PC-3 (cell line): ENCODE results near the gene HEATR3. TPM values are rescaled to one million over a fixed set of nuclear protein-coding genes. Genes with fewer than 3 reads are reported as not detected.

ENCODE experiments used
- ATAC-seq: fragments of 200-7000 bp; cut with Tn5 transposase; 2 replicates; pipeline ENCODE4 v1.9.1; 2020; ENCODE audit warnings: mild to moderate bottlenecking, moderate library complexity
- BruUV-seq: library from RNA; stranded (reverse); fragments of 400-500 nt; replicated peaks from 2 replicates; lab custom pipeline; 2021; lab: Mats Ljungman, UMichigan
- CTCF ChIA-PET: fragments of 300-600 bp; sonication (Branson Sonifier 250); formaldehyde crosslinking; loops from one replicate; lab custom pipeline; 2022; ENCODE audit warnings: antibody characterized with exemption; lab: Charles Lee
- POLR2A ChIA-PET: fragments of 300-600 bp; sonication (Branson Sonifier 250); formaldehyde crosslinking; loops from one replicate; lab custom pipeline; 2022; ENCODE audit warnings: antibody characterized with exemption; ENCODE audit not compliant: unreplicated experiment; lab: Charles Lee
- DNase-seq: peaks from one replicate; pipeline ENCODE4 v3.0.0-alpha.2; 2015
- H2AFZ ChIP-seq: fragments of 300-600 bp; sonication (generic); 2 replicates; pipeline ENCODE4 v1.6.0; 2016; ENCODE audit warnings: antibody characterized with exemption, low read length
- H3F3A ChIP-seq: fragments of 300-600 bp; sonication (generic); one replicate; pipeline ENCODE4 v1.6.0; 2017; ENCODE audit warnings: antibody characterized with exemption, low read length, control low read depth, mild to moderate bottlenecking; ENCODE audit not compliant: unreplicated experiment
- H3K27ac ChIP-seq: fragments of 300-600 bp; sonication (generic); 2 replicates; pipeline ENCODE4 v1.5.1; 2016; ENCODE audit warnings: mild to moderate bottlenecking, low read length
- H3K27me3 ChIP-seq: fragments of 300-600 bp; sonication (generic); 2 replicates; pipeline ENCODE4 v1.6.1; 2016; ENCODE audit warnings: low read length, mixed read lengths
- H3K36me3 ChIP-seq: fragments of 300-600 bp; sonication (generic); 2 replicates; pipeline ENCODE4 v1.6.1; 2016; ENCODE audit warnings: low read depth, mixed run types, low read length, mixed read lengths
- H3K4me1 ChIP-seq: fragments of 300-600 bp; sonication (generic); 2 replicates; pipeline ENCODE4 v1.5.1; 2016; ENCODE audit warnings: low read length; ENCODE audit not compliant: insufficient read depth
- H3K4me2 ChIP-seq: fragments of 300-600 bp; sonication (generic); 2 replicates; pipeline ENCODE4 v1.6.0; 2016; ENCODE audit warnings: low read length
- H3K4me3 ChIP-seq: fragments of 300-600 bp; sonication (generic); 2 replicates; pipeline ENCODE4 v1.5.1; 2016; ENCODE audit warnings: mild to moderate bottlenecking, low read length, mixed read lengths
- H3K79me2 ChIP-seq: fragments of 300-600 bp; sonication (generic); 2 replicates; pipeline ENCODE4 v1.6.1; 2017; ENCODE audit warnings: low read length, mixed read lengths
- H3K9ac ChIP-seq: fragments of 300-600 bp; sonication (generic); 2 replicates; pipeline ENCODE4 v1.6.0; 2016; ENCODE audit warnings: mild to moderate bottlenecking, low read length
- H3K9me2 ChIP-seq: fragments of 300-600 bp; sonication (generic); replicated peaks from 2 replicates; pipeline ENCODE4 v1.6.1; 2016; ENCODE audit warnings: mixed run types, low read length, mixed read lengths
- H3K9me3 ChIP-seq: fragments of 300-600 bp; sonication (generic); 2 replicates; pipeline ENCODE4 v1.6.1; 2016; ENCODE audit warnings: low read length, mixed read lengths
- H4K20me1 ChIP-seq: fragments of 300-600 bp; sonication (generic); 2 replicates; pipeline ENCODE4 v1.6.1; 2016; ENCODE audit warnings: low read length, mixed read lengths
- CTCF ChIP-seq: fragments of 300-600 bp; sonication (generic); conservative IDR thresholded peaks from 2 replicates; pipeline ENCODE4 v1.5.1; 2017; ENCODE audit warnings: antibody characterized with exemption, low read depth, mild to moderate bottlenecking, low read length
- EZH2 ChIP-seq: fragments of 300-600 bp; sonication (generic); IDR thresholded peaks from one replicate; pipeline ENCODE4 v1.6.1; 2017; ENCODE audit warnings: antibody characterized with exemption, mild to moderate bottlenecking, low read length; ENCODE audit not compliant: unreplicated experiment
- EZH2phosphoT487 ChIP-seq: fragments of 300-600 bp; sonication (generic); IDR thresholded peaks from 2 replicates; pipeline ENCODE4 v1.6.1; 2018; ENCODE audit warnings: mild to moderate bottlenecking, antibody characterized with exemption, low read length, borderline replicate concordance
- intact Hi-C: fragments of 100-400 bp; cut with micrococcal nuclease; formaldehyde crosslinking; loops from 2 replicates; pipeline ENCODE4 v1.9.0; 2023
- total RNA-seq: library from RNA; depleted of rRNA; stranded (reverse); fragments of >200 nt; gene quantifications from 2 replicates; pipeline ENCODE4 v1.2.3, GENCODE V29; 2014

Gene HEATR3
- total RNA-seq, 1 experiment from 2014 or later = 18.7 TPM

GRCh38 chr16:50061326-50061725, 4.4 kb upstream of the HEATR3 start:
- intact Hi-C loops = loop anchor here (10.0 kb wide), 1 partner anchor 93 kb away; the partner anchor contains the start of gene TENT4B
- no peaks in the 10 kb centered on the region for H3F3A ChIP-seq
- no peaks in the 10 kb centered on the region for H3K9me2 ChIP-seq
- ATAC-seq (no peak), DNase-seq (no peak)
- no peak overlapping the region for H3K9ac ChIP-seq
- H3K9me3 ChIP-seq = no peaks in the 10 kb centered on the region
- H3K79me2 ChIP-seq = peaks cover under 1% of the 10 kb centered on the region
- TF ChIP-seq CTCF = no peak
- no peak for TF ChIP-seq EZH2phosphoT487
- TF ChIP-seq EZH2 = no peak
- no peaks in the 10 kb centered on the region for H4K20me1 ChIP-seq
- no peaks in the 10 kb centered on the region for H3K4me1 ChIP-seq
- CTCF ChIA-PET = interaction anchor here (0.6 to 0.7 kb wide), 2 partner anchors 36 to 149 kb away, joined by 3 to 4 read pairs; partner anchors contain the start of gene CNEP1R1
- POLR2A ChIA-PET = no interaction called here
- no peak overlapping the region for H3K27ac ChIP-seq
- H3K4me2 ChIP-seq = no peak overlapping the region
- no peaks in the 10 kb centered on the region for H3K27me3 ChIP-seq
- H3K36me3 ChIP-seq = no peaks in the 10 kb centered on the region
- H2AFZ ChIP-seq = no peak overlapping the region
- no TSS peak for BruUV-seq
- H3K4me3 ChIP-seq = no peak overlapping the region

DNA sequence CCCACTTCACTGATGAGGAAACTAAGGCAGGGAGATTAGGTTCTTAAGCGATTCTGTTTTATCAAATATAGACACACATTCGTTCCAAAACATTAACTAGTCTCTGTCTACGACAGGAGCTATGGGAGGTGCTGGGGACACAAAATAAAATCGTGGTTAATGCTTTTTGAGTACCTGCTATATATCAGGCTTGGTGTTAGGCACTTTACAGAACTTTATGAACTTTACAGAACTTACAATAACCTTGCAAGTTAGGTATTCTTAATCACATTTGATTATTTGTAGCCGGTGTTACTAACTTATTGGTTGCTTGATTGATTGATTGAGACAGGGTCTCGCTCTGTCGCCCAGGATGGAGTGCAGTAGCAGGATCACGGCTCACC, 538 bp upstream of the HEATR3 start:
- Histone ChIP-seq H3K4me1 (peaks cover 9% of the 10 kb centered on the region), H2AFZ (peak overlapping the region; percentile 81), H3K27me3 (no peaks in the 10 kb centered on the region), H4K20me1 (peaks cover 15% of the 10 kb centered on the region; the same call in 1 of the 2 replicates), H3K27ac (no peak overlapping the region), H3F3A (no peaks in the 10 kb centered on the region), H3K4me3 (peak overlapping the region; percentile 48; the same call in 1 of the 2 replicates), H3K9me2 (no peaks in the 10 kb centered on the region), H3K9me3 (no peaks in the 10 kb centered on the region), H3K36me3 (no peaks in the 10 kb centered on the region; the same call in 1 of the 2 replicates), H3K9ac (no peak overlapping the region), H3K4me2 (peak overlapping the region; percentile 72), H3K79me2 (peaks cover 39% of the 10 kb centered on the region)
- POLR2A ChIA-PET = no interaction called here
- CTCF ChIA-PET = interaction anchor here (1.0 kb wide), 1 partner anchor 40 kb away, joined by 3 read pairs; the partner anchor contains the start of gene CNEP1R1
- TF ChIP-seq EZH2 (no peak), EZH2phosphoT487 (no peak), CTCF (no peak)
- intact Hi-C loops = loop anchor here (5.0 to 10.0 kb wide), 2 partner anchors 38 to 90 kb away; partner anchors contain the start of genes CNEP1R1 and TENT4B
- TSS peak; percentile 79 for BruUV-seq
- DNase-seq (no peak), ATAC-seq (no peak)
